ENCODE data around the gene GIPR.

DNA sequence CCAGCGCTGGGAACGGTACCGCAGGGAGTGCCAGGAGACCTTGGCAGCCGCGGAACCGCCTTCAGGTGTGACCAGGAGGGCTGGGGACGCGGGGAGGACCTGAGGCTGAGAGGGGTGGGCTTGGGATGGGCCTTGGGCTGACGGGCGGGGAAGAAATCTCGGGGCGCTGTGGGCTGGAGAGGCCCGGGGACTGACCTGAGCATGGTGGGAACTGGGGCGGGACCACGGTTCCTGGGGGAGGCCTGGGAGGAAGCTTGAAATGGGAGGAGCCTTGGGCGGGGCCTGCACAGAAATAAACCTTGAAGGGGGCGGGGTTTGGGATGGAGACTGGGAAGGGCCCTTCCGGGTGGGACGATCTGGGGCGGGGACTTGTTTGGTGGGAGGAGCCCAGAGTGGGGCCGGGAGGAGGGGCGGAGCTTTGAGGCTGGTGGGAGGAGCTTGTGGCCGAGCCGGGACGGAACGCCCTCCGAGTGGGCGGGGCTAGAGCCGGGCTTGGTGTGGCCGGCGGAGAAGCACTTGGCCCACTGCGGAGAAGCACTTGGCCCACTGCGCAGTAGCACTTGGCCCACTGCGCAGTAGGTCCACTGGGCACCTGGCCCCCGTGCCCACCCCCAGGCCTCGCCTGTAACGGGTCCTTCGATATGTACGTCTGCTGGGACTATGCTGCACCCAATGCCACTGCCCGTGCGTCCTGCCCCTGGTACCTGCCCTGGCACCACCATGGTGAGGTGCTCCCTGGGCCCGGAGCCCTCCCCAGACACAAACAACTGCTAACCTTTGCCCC, 2.8 kb downstream of the GIPR start:
- TF ChIP-seq POLR2A (IDR thresholded peaks at IDR 0.05): no peak
- TF ChIP-seq, protein P1, sequence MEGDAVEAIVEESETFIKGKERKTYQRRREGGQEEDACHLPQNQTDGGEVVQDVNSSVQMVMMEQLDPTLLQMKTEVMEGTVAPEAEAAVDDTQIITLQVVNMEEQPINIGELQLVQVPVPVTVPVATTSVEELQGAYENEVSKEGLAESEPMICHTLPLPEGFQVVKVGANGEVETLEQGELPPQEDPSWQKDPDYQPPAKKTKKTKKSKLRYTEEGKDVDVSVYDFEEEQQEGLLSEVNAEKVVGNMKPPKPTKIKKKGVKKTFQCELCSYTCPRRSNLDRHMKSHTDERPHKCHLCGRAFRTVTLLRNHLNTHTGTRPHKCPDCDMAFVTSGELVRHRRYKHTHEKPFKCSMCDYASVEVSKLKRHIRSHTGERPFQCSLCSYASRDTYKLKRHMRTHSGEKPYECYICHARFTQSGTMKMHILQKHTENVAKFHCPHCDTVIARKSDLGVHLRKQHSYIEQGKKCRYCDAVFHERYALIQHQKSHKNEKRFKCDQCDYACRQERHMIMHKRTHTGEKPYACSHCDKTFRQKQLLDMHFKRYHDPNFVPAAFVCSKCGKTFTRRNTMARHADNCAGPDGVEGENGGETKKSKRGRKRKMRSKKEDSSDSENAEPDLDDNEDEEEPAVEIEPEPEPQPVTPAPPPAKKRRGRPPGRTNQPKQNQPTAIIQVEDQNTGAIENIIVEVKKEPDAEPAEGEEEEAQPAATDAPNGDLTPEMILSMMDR (IDR thresholded peaks at IDR 0.05): no peak
